GM12878 (cell line): Measurements from ENCODE around the gene ARAP1. TPM values are rescaled to one million over a fixed set of nuclear protein-coding genes. Genes with fewer than 3 reads are reported as not detected.

Source experiments
- ATAC-seq: fragments of 200-7000 bp; cut with Tn5 transposase; 3 replicates; pipeline ENCODE4 v1.9.1; 2020; ENCODE audit warnings: mild to moderate bottlenecking, moderate library complexity
- BruUV-seq: library from RNA; stranded (reverse); fragments of 400-500 nt; replicated peaks from 2 replicates; lab custom pipeline; 2021; lab: Mats Ljungman, UMichigan
- CTCF ChIA-PET: fragments of 300-600 bp; sonication (Branson Sonifier 250); formaldehyde crosslinking; extraction: SDS; loops from one replicate; lab custom pipeline; 2021; ENCODE audit warnings: inconsistent platforms; lab: Yijun Ruan, JAX
- POLR2A ChIA-PET: fragments of 350-600 bp; formaldehyde crosslinking; extraction: SDS; loops from one replicate; lab custom pipeline; 2021; ENCODE audit warnings: inconsistent platforms; lab: Charles Lee
- RAD21 ChIA-PET: fragments of 300-600 bp; sonication (Branson Sonifier 250); formaldehyde crosslinking; loops from one replicate; lab custom pipeline; 2023; ENCODE audit warnings: antibody characterized with exemption; ENCODE audit not compliant: unreplicated experiment; lab: Charles Lee
- SMC1A ChIA-PET: fragments of 300-600 bp; sonication (Branson Sonifier 250); formaldehyde crosslinking; loops from one replicate; lab custom pipeline; 2023; ENCODE audit not compliant: unreplicated experiment, uncharacterized antibody; lab: Charles Lee
- DNase-seq: peaks from one replicate; pipeline ENCODE4 v3.0.0-alpha.2; 2011; ENCODE audit warnings: low read depth, low spot score
- FAIRE-seq: peaks from 3 replicates; lab custom pipeline; 2011; peaks lifted over from hg19 to GRCh38; lab: Jason Lieb, UNC
- H2AFZ ChIP-seq: 2 replicates; pipeline ENCODE4 v1.6.0; 2011; ENCODE audit warnings: low read depth, low read length, control low read depth; ENCODE audit not compliant: control insufficient read depth
- H3K27ac ChIP-seq: 2 replicates; pipeline ENCODE4 v1.5.1; 2011; ENCODE audit warnings: control low read depth; ENCODE audit not compliant: control insufficient read depth, insufficient read depth
- H3K27me3 ChIP-seq, 2 experiments: replicated peaks in 1 of 2; 2 replicates each; pipeline versions ENCODE4 v1.6.0 to v1.6.1; 2011; ENCODE audit warnings: low read length in 1 of 2; ENCODE audit not compliant: control insufficient read depth in 2 of 2, insufficient read depth in 2 of 2
- H3K36me3 ChIP-seq, 2 experiments: 2 replicates each; pipeline ENCODE4 v1.5.1; 2011; ENCODE audit warnings: low read length in 1 of 2; ENCODE audit not compliant: control insufficient read depth in 2 of 2, insufficient read depth in 2 of 2
- H3K4me1 ChIP-seq: 2 replicates; pipeline ENCODE4 v1.6.1; 2011; ENCODE audit warnings: mild to moderate bottlenecking, low read length, moderate library complexity, mixed read lengths; ENCODE audit not compliant: control insufficient read depth, insufficient read depth
- H3K4me2 ChIP-seq: 2 replicates; pipeline ENCODE4 v1.6.0; 2011; ENCODE audit warnings: control low read depth; ENCODE audit not compliant: control insufficient read depth, insufficient read depth
- H3K4me3 ChIP-seq: fragments of 200-600 bp; sonication (generic); 2 replicates; pipeline ENCODE4 v1.5.1; 2016
- H3K79me2 ChIP-seq: 2 replicates; pipeline ENCODE4 v1.6.0; 2011; ENCODE audit warnings: low read length; ENCODE audit not compliant: control insufficient read depth, insufficient read depth
- H3K9ac ChIP-seq: 2 replicates; pipeline ENCODE4 v1.8.0; 2011; ENCODE audit warnings: low read length, control low read depth, mixed read lengths; ENCODE audit not compliant: control insufficient read depth, insufficient read depth
- H3K9me3 ChIP-seq: replicated peaks from 3 replicates; pipeline ENCODE4 v1.5.1; 2011; ENCODE audit warnings: mild to moderate bottlenecking, low read length; ENCODE audit not compliant: control insufficient read depth, insufficient read depth
- H4K20me1 ChIP-seq: 2 replicates; pipeline ENCODE4 v1.6.0; 2011; ENCODE audit not compliant: control insufficient read depth, insufficient read depth
- DPF2 ChIP-seq: fragments of 450-650 bp; IDR thresholded peaks from 2 replicates; pipeline ENCODE4 v1.6.1; 2017; ENCODE audit warnings: mild to moderate bottlenecking
- SPI1 ChIP-seq: IDR thresholded peaks from 2 replicates; pipeline ENCODE4 v1.6.1; 2011; ENCODE audit warnings: low read depth, mild to moderate bottlenecking, low read length, moderate library complexity, borderline replicate concordance; ENCODE audit not compliant: insufficient read depth
- TAF1 ChIP-seq: IDR thresholded peaks from 2 replicates; pipeline ENCODE4 v1.6.1; 2011; ENCODE audit warnings: mild to moderate bottlenecking, low read depth, low read length, borderline replicate concordance
- TARDBP ChIP-seq: IDR thresholded peaks from 2 replicates; pipeline ENCODE4 v1.6.1; 2016; ENCODE audit warnings: borderline replicate concordance
- TCF12 ChIP-seq: IDR thresholded peaks from 2 replicates; pipeline ENCODE4 v1.6.1; 2011; ENCODE audit warnings: low read depth, mild to moderate bottlenecking, low read length
- ZZZ3 ChIP-seq: IDR thresholded peaks from 2 replicates; pipeline ENCODE4 v1.6.1; 2011; ENCODE audit warnings: low read depth; ENCODE audit not compliant: control insufficient read depth, insufficient read length
- WGBS: methylation state at CpG from one replicate; pipeline ENCODE4 v1.1.6; 2016; ENCODE audit warnings: low lambda C conversion rate; ENCODE audit not compliant: insufficient replicate concordance, insufficient coverage; ENCODE audit errors: missing lambda C conversion rate; 5-methylcytosine and 5-hydroxymethylcytosine counted together
- in situ Hi-C: fragments of 300-500 bp; cut with MboI; formaldehyde crosslinking; loops from 9 replicates; pipeline ENCODE4 v1.14.3; 2018; ENCODE audit warnings: mixed read lengths
- intact Hi-C: fragments of 100-400 bp; cut with micrococcal nuclease; formaldehyde crosslinking; loops from one replicate; pipeline ENCODE4 v1.14.2; 2022; ENCODE audit not compliant: unreplicated experiment
- polyA plus RNA-seq, 11 experiments: library from polyadenylated mRNA; depleted of rRNA in 4 of 11; unstranded in 6 of 11; stranded (reverse) in 5 of 11; fragments of >200 nt; fragmentation: Nextera tagmentation in 4 of 11; fragmentation: Illumina TruSeq in 1 of 11; extraction: Ambion mirVana in 4 of 11; extraction: Trizol in 1 of 11; gene quantifications; 1 replicate in 1 of 11; 2 replicates in 10 of 11; pipeline versions ENCODE4 v1.2.1 to v1.2.3, GENCODE V29; 2011 to 2016; ENCODE audit warnings: inconsistent platforms in 2 of 11, missing spikeins in 2 of 11, low read depth in 1 of 11
- total RNA-seq, 4 experiments: library from RNA; depleted of rRNA in 3 of 4; stranded (reverse); fragments of >200 nt in 3 of 4; fragmentation: Illumina TruSeq in 1 of 4; extraction: Trizol in 1 of 4; gene quantifications; 2 replicates each; pipeline versions ENCODE4 v1.2.1 to v1.2.3, GENCODE V29; 2013 to 2021
- TF ChIP-seq, protein P1 (sequence below): fragments of 450-650 bp; IDR thresholded peaks from 2 replicates; pipeline ENCODE4 v1.6.1; 2014; ENCODE audit warnings: mild to moderate bottlenecking

Gene ARAP1
- total and polyA plus RNA-seq, 10 of the 15 experiments (the other 5 are each of a cell fraction or from before 2014, with no cell fraction given), result 0.55 to 102 (median 51.0) TPM

DNA sequence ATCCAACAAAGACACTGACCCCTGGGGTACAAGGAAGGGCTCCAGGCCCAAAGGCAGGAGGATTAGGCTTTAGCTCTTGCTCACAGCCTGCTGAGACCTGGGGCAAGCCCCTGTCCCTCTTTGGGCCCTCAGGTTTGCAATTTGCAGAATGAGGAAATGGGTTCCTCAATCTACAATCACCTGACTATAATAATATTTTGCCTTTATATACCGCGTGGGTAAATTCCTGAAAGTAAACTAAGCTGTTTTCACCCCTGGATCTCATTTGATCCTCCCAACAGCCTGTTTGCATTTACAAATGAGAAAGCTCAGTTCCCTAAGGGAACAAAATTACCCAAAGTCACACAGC is 40.8 kb upstream of the ARAP1 start:
- intact Hi-C loops (loop anchor here (1.0 to 5.0 kb wide), 3 partner anchors 40 to 68 kb away; partner anchors contain the start of gene ARAP1), in situ Hi-C loops (loop anchor here (10.0 kb wide), 1 partner anchor 68 kb away; no protein-coding TSS in a partner anchor)
- Histone ChIP-seq H3K4me3 (peak overlapping the region; percentile 66; the same call in 1 of the 2 replicates), H3K9ac (peak overlapping the region; percentile 70; the same call in 1 of the 2 replicates), H3K9me3 (no peaks in the 10 kb centered on the region), H3K4me2 (peak overlapping the region; percentile 48), H3K36me3 (no peaks in the 10 kb centered on the region), H2AFZ (peak overlapping the region; percentile 81), H3K27ac (peak overlapping the region; percentile 33; the same call in 1 of the 2 replicates), H3K27me3 (no peaks in the 10 kb centered on the region), H4K20me1 (no peaks in the 10 kb centered on the region), H3K4me1 (peaks cover 14% of the 10 kb centered on the region), H3K79me2 (no peaks in the 10 kb centered on the region)
- FAIRE-seq (no peak), DNase-seq (no peak), ATAC-seq (peak; percentile 1; the same call in 2 of the 3 replicates)
- SMC1A ChIA-PET, result interaction anchor here (0.7 to 4.1 kb wide), 19 partner anchors 10 to 385 kb away, joined by 3 to 185 read pairs (median 4); no protein-coding TSS in a partner anchor
- TF ChIP-seq TAF1 (no peak), SPI1 (peak; percentile 49; the same call in 1 of the 2 replicates)
- POLR2A ChIA-PET, result interaction anchor here (0.6 to 4.2 kb wide), 13 partner anchors 11 to 365 kb away, joined by 3 to 46 read pairs (median 5); partner anchors contain the start of genes ARAP1 and ATG16L2
- 0% methylated on average over 2 of the region's 2 CpGs for WGBS
- BruUV-seq, result TSS peak; percentile 88
- CTCF ChIA-PET, result interaction anchor here (0.7 to 15.0 kb wide), 29 partner anchors 10 to 451 kb away, joined by 3 to 469 read pairs (median 6); partner anchors contain the start of genes ARAP1 and ATG16L2
- RAD21 ChIA-PET, result interaction anchor here (0.7 to 10.5 kb wide), 18 partner anchors 11 to 393 kb away, joined by 3 to 256 read pairs (median 6); partner anchors contain the start of gene ARAP1

DNA sequence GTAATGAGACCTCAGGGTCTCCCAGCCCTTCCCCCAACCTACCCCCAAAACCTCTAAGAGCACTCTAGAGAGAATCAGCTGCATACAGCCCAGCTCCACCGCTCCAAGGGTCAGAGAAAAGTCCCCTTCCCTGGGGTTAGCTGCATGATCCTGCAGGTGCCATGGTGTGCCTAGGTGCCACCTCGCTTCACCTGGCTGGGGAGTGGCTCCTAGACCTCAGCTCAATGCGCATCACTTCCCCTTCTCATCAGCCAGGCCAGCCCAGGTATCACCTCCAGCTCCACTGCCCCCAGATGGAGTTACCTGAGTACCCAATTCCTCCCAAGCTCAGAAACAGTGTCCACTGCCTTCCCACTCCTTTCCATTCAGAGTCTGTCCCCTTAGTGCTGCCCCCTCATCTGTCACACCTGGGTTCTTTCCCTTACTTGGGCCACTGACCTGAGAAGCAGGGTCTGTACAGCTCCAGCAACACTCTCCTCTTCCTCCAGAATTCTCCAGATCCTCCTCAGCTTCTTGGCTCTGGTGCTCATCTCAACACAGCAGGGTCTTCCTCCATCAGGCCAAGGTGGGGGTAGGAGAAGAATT is 40.3 kb upstream of the ARAP1 start:
- H3K4me2 ChIP-seq, result peak overlapping the region; percentile 48
- peak overlapping the region; percentile 28 for H2AFZ ChIP-seq
- peak overlapping the region; percentile 33; the same call in 1 of the 2 replicates for H3K27ac ChIP-seq
- no peak overlapping the region for H3K4me3 ChIP-seq
- no TSS peak for BruUV-seq
- WGBS, result 66% methylated on average over 3 of the region's 3 CpGs
- DNase-seq (no peak), ATAC-seq (no peak), FAIRE-seq (no peak)
- no peaks in the 10 kb centered on the region for H3K27me3 ChIP-seq
- no peaks in the 10 kb centered on the region for H3K36me3 ChIP-seq
- in situ Hi-C loops (loop anchor here (10.0 kb wide), 1 partner anchor 68 kb away; no protein-coding TSS in a partner anchor), intact Hi-C loops (loop anchor here (1.0 to 5.0 kb wide), 3 partner anchors 40 to 67 kb away; partner anchors contain the start of gene ARAP1)
- no peaks in the 10 kb centered on the region for H3K79me2 ChIP-seq
- SMC1A ChIA-PET, result interaction anchor here (0.7 to 4.1 kb wide), 20 partner anchors 10 to 385 kb away, joined by 3 to 185 read pairs (median 4); no protein-coding TSS in a partner anchor
- RAD21 ChIA-PET, result interaction anchor here (0.7 to 10.5 kb wide), 16 partner anchors 10 to 394 kb away, joined by 3 to 256 read pairs (median 6); partner anchors contain the start of gene ARAP1
- POLR2A ChIA-PET, result interaction anchor here (0.6 to 4.2 kb wide), 14 partner anchors 11 to 222 kb away, joined by 3 to 46 read pairs (median 5); partner anchors contain the start of genes ARAP1 and ATG16L2
- CTCF ChIA-PET, result interaction anchor here (0.7 to 15.0 kb wide), 29 partner anchors 10 to 451 kb away, joined by 3 to 469 read pairs (median 6); partner anchors contain the start of genes ARAP1 and ATG16L2
- no peaks in the 10 kb centered on the region for H4K20me1 ChIP-seq
- H3K9ac ChIP-seq, result peak overlapping the region; percentile 70; the same call in 1 of the 2 replicates
- H3K4me1 ChIP-seq, result peaks cover 20% of the 10 kb centered on the region
- no peaks in the 10 kb centered on the region for H3K9me3 ChIP-seq
- TF ChIP-seq, protein P1, sequence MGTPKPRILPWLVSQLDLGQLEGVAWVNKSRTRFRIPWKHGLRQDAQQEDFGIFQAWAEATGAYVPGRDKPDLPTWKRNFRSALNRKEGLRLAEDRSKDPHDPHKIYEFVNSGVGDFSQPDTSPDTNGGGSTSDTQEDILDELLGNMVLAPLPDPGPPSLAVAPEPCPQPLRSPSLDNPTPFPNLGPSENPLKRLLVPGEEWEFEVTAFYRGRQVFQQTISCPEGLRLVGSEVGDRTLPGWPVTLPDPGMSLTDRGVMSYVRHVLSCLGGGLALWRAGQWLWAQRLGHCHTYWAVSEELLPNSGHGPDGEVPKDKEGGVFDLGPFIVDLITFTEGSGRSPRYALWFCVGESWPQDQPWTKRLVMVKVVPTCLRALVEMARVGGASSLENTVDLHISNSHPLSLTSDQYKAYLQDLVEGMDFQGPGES, result no peak
- TF ChIP-seq DPF2, result no peak
- 0 out of 2 replicates have a peak, but pooled peaks have one; percentile 11 for TF ChIP-seq SPI1
- TF ChIP-seq TCF12, result no peak
- no peak for TF ChIP-seq TARDBP
- no peak for TF ChIP-seq ZZZ3
